CD14-positive monocyte (primary cell): Measurements from ENCODE around the gene STH. TPM values are rescaled to one million over a fixed set of nuclear protein-coding genes. Genes with fewer than 3 reads are reported as not detected.

Source experiments
- DNase-seq, 3 donors: peaks; one replicate each; pipeline ENCODE4 v3.0.0-alpha.2; 2011 to 2022
- H2AFZ ChIP-seq: 2 replicates; pipeline ENCODE4 v1.6.0; 2012; ENCODE audit warnings: mild to moderate bottlenecking, low read depth, low read length, inconsistent platforms; ENCODE audit not compliant: insufficient read depth, poor library complexity, severe bottlenecking
- H3K27ac ChIP-seq, 2 donors: 1 replicate in 1 of 2; 2 replicates in 1 of 2; pipeline ENCODE4 v1.5.1; 2012 to 2013; ENCODE audit warnings: low read length in 2 of 2, control low read depth in 1 of 2, inconsistent platforms in 1 of 2, low read depth in 1 of 2, mild to moderate bottlenecking in 1 of 2
- H3K27me3 ChIP-seq, 2 donors: one replicate each; pipeline versions ENCODE4 v1.6.0 to v1.6.1; 2011 to 2013; ENCODE audit warnings: low read length in 2 of 2; ENCODE audit not compliant: control insufficient read depth in 2 of 2, insufficient read depth in 2 of 2
- H3K36me3 ChIP-seq, 2 donors: replicated peaks in 1 of 2; 1 replicate in 1 of 2; 2 replicates in 1 of 2; pipeline versions ENCODE4 v1.5.1 to v1.6.1; 2012 to 2013; ENCODE audit warnings: low read length in 2 of 2, control low read depth in 1 of 2, inconsistent platforms in 1 of 2, mild to moderate bottlenecking in 1 of 2; ENCODE audit not compliant: insufficient read depth in 2 of 2, control insufficient read depth in 1 of 2
- H3K4me1 ChIP-seq, 2 donors: 1 replicate in 1 of 2; 2 replicates in 1 of 2; pipeline versions ENCODE4 v1.5.1 to v1.6.1; 2012 to 2013; ENCODE audit warnings: low read length in 2 of 2, control low read depth in 1 of 2, inconsistent platforms in 1 of 2, mild to moderate bottlenecking in 1 of 2, moderate library complexity in 1 of 2; ENCODE audit not compliant: insufficient read depth in 2 of 2, control insufficient read depth in 1 of 2
- H3K4me2 ChIP-seq: replicated peaks from 2 replicates; pipeline ENCODE3; 2012; ENCODE audit warnings: low read length, moderate library complexity, mild to moderate bottlenecking; ENCODE audit not compliant: poor library complexity, severe bottlenecking; ENCODE audit errors: extremely low read depth
- H3K4me3 ChIP-seq, 3 experiments: fragments of 200-600 bp in 1 of 3; sonication (generic) in 1 of 3; replicated peaks in 1 of 3; 1 replicate in 2 of 3; 2 replicates in 1 of 3; pipeline ENCODE4 v1.5.1; 2011 to 2013; ENCODE audit warnings: low read length in 3 of 3, mild to moderate bottlenecking in 3 of 3, control low read depth in 2 of 3, low read depth in 2 of 3, inconsistent platforms in 1 of 3, moderate library complexity in 1 of 3
- H3K79me2 ChIP-seq: 2 replicates; pipeline ENCODE4 v1.6.0; 2012; ENCODE audit warnings: mild to moderate bottlenecking, control low read depth, inconsistent platforms, low read length, moderate library complexity; ENCODE audit not compliant: insufficient read depth
- H3K9ac ChIP-seq: 2 replicates; pipeline ENCODE4 v1.6.0; 2017; ENCODE audit warnings: low read length, mild to moderate bottlenecking; ENCODE audit not compliant: insufficient read depth, poor library complexity, severe bottlenecking
- H3K9me3 ChIP-seq, 2 donors: replicated peaks in 1 of 2; 1 replicate in 1 of 2; 2 replicates in 1 of 2; pipeline versions ENCODE4 v1.5.1 to v1.6.1; 2012 to 2013; ENCODE audit warnings: low read length in 2 of 2, control low read depth in 1 of 2; ENCODE audit not compliant: control insufficient read depth in 1 of 2, insufficient read depth in 1 of 2
- H4K20me1 ChIP-seq: 2 replicates; pipeline ENCODE4 v1.6.0; 2012; ENCODE audit warnings: mild to moderate bottlenecking, low read length, control low read depth, moderate library complexity; ENCODE audit not compliant: insufficient read depth
- H3K27ac Mint-ChIP-seq, 7 donors: one replicate each; pipeline ENCODE4 v1.8.0; 2020; ENCODE audit warnings: mild to moderate bottlenecking in 7 of 7, mixed read lengths in 7 of 7, moderate library complexity in 6 of 7, inconsistent platforms in 2 of 7
- H3K27me3 Mint-ChIP-seq, 3 donors: one replicate each; pipeline ENCODE4 v1.8.0; 2021 to 2022; ENCODE audit warnings: low read depth in 3 of 3, mild to moderate bottlenecking in 3 of 3, mixed read lengths in 3 of 3, moderate library complexity in 3 of 3, inconsistent platforms in 1 of 3
- H3K36me3 Mint-ChIP-seq, 2 donors: one replicate each; pipeline ENCODE4 v1.8.0; 2020; ENCODE audit warnings: mixed read lengths in 2 of 2, inconsistent platforms in 1 of 2, mild to moderate bottlenecking in 1 of 2
- H3K4me1 Mint-ChIP-seq: one replicate; pipeline ENCODE4 v1.8.0; 2020; ENCODE audit warnings: mild to moderate bottlenecking, mixed read lengths
- H3K4me3 Mint-ChIP-seq, 2 donors: one replicate each; pipeline ENCODE4 v1.8.0; 2020; ENCODE audit warnings: mild to moderate bottlenecking in 2 of 2, mixed read lengths in 2 of 2, moderate library complexity in 1 of 2
- H3K9me3 Mint-ChIP-seq, 7 donors: one replicate each; pipeline ENCODE4 v1.8.0; 2020 to 2022; ENCODE audit warnings: mixed read lengths in 7 of 7, mild to moderate bottlenecking in 6 of 7, moderate library complexity in 6 of 7, inconsistent platforms in 2 of 7
- CTCF ChIP-seq: fragments of 200-600 bp; IDR thresholded peaks from one replicate; pipeline ENCODE4 v1.8.0; 2022; ENCODE audit warnings: antibody characterized with exemption, mild to moderate bottlenecking
- WGBS: methylation state at CpG from one replicate; pipeline ENCODE4 v1.1.5; 2013; ENCODE audit warnings: missing lambda C conversion rate; ENCODE audit not compliant: insufficient coverage; 5-methylcytosine and 5-hydroxymethylcytosine counted together
- intact Hi-C, 2 donors: fragments of 100-400 bp; cut with micrococcal nuclease; formaldehyde crosslinking; loops; one replicate each; pipeline versions ENCODE4 v1.15.0 to v1.15.1; 2023
- polyA plus RNA-seq, 3 donors: library from polyadenylated mRNA; depleted of rRNA in 1 of 3; unstranded in 2 of 3; stranded (reverse) in 1 of 3; fragments of 300-500 nt in 2 of 3; fragments of >200 nt in 1 of 3; fragmentation: Illumina TruSeq in 2 of 3; gene quantifications; 1 replicate in 2 of 3; 2 replicates in 1 of 3; pipeline ENCODE4 v1.2.3, GENCODE V29; 2012 to 2021

The STH gene
- polyA plus RNA-seq, 3 donors = not detected

GRCh38 chr17:46025060-46025459 lies 26.0 kb downstream of the STH start:
- intact Hi-C loops = no loop called here
- no peaks in the 10 kb centered on the region for H3K9me3 Mint-ChIP-seq
- H3K27ac Mint-ChIP-seq = peak overlapping the region in 2 of 7 donors; percentile 34 to 58
- H3K9ac ChIP-seq = no peak overlapping the region
- H3K27ac ChIP-seq = peak overlapping the region in 1 of 2 donors; percentile 6
- peaks cover 0 to 3% (median 1%) of the 10 kb centered on the region in 3 donors for H3K27me3 Mint-ChIP-seq
- H3K79me2 ChIP-seq = no peaks in the 10 kb centered on the region
- no peak overlapping the region for H3K4me3 Mint-ChIP-seq
- H2AFZ ChIP-seq = no peak overlapping the region
- H4K20me1 ChIP-seq = peaks cover 26% of the 10 kb centered on the region
- no peaks in the 10 kb centered on the region for H3K27me3 ChIP-seq
- 100% methylated on average over 1 of the region's 10 CpGs for WGBS
- no peak overlapping the region for H3K4me2 ChIP-seq
- H3K4me3 ChIP-seq = no peak overlapping the region
- peaks cover 24 to 26% of the 10 kb centered on the region in 2 donors for H3K4me1 ChIP-seq
- DNase-seq = no peak
- H3K4me1 Mint-ChIP-seq = peaks cover 40% of the 10 kb centered on the region
- no peak for TF ChIP-seq CTCF
- peaks cover 29 to 54% of the 10 kb centered on the region in 2 donors for H3K36me3 Mint-ChIP-seq
- H3K36me3 ChIP-seq = peaks cover 15 to 40% of the 10 kb centered on the region in 2 donors
- no peaks in the 10 kb centered on the region for H3K9me3 ChIP-seq

- H3K4me1 ChIP-seq = peaks cover 24 to 26% of the 10 kb centered on the region in 2 donors
These were observed 26.6 kb downstream of the STH start for GRCh38 chr17:46025510-46026165.

More at GRCh38 chr17:46025510-46026165, 26.6 kb downstream of the STH start:
- H3K27ac Mint-ChIP-seq = peak overlapping the region in 5 of 7 donors; percentile 7 to 86 (median 58)
- peaks cover 38% of the 10 kb centered on the region for H3K4me1 Mint-ChIP-seq
- H3K27me3 Mint-ChIP-seq = peaks cover 0 to 3% (median 1%) of the 10 kb centered on the region in 3 donors
- peak overlapping the region; percentile 60 to 77 for H3K27ac ChIP-seq
- H3K36me3 ChIP-seq = peaks cover 20 to 45% of the 10 kb centered on the region in 2 donors
- no peaks in the 10 kb centered on the region for H3K79me2 ChIP-seq
- no peaks in the 10 kb centered on the region for H3K9me3 Mint-ChIP-seq
- no peak overlapping the region for H3K4me3 ChIP-seq
- WGBS = 98% methylated on average over 4 of the region's 8 CpGs
- no peak overlapping the region for H3K4me2 ChIP-seq
- H4K20me1 ChIP-seq = peaks cover 26% of the 10 kb centered on the region
- no peak overlapping the region for H3K9ac ChIP-seq
- no peak overlapping the region for H3K4me3 Mint-ChIP-seq
- no peak for TF ChIP-seq CTCF
- H3K27me3 ChIP-seq = no peaks in the 10 kb centered on the region
- no peak for DNase-seq
- H2AFZ ChIP-seq = no peak overlapping the region
- intact Hi-C loops = no loop called here
- no peaks in the 10 kb centered on the region for H3K9me3 ChIP-seq
- peaks cover 35 to 60% of the 10 kb centered on the region in 2 donors for H3K36me3 Mint-ChIP-seq
